ENCODE data around the gene MTCL1. TPM values are rescaled to one million over a fixed set of nuclear protein-coding genes. Genes with fewer than 3 reads are reported as not detected.

Gene MTCL1
- total RNA-seq, 1 donor from 2014 or later, result 0.50 TPM

GRCh38 chr18:8842506-8842905, 137.2 kb downstream of the MTCL1 start:
- no peak for DNase-seq (ENCODE audit: low spot score)
- Mint-ChIP-seq H3K36me3 (ENCODE audit: low read depth) (no peaks in the 10 kb centered on the region), H3K4me1 (ENCODE audit: low read depth) (no peaks in the 10 kb centered on the region), H3K9me3 (no peaks in the 10 kb centered on the region), H3K27ac (no peak overlapping the region), H3K4me3 (ENCODE audit: low read depth) (no peak overlapping the region), H3K27me3 (ENCODE audit: low read depth) (no peaks in the 10 kb centered on the region)
- intact Hi-C loops (cut with micrococcal nuclease), result no loop called here

GRCh38 chr18:8843005-8843404, 137.6 kb downstream of the MTCL1 start:
- Mint-ChIP-seq H3K9me3 (no peaks in the 10 kb centered on the region), H3K27me3 (ENCODE audit: low read depth) (no peaks in the 10 kb centered on the region), H3K36me3 (ENCODE audit: low read depth) (no peaks in the 10 kb centered on the region), H3K4me3 (ENCODE audit: low read depth) (no peak overlapping the region), H3K27ac (no peak overlapping the region), H3K4me1 (ENCODE audit: low read depth) (no peaks in the 10 kb centered on the region)
- intact Hi-C loops (cut with micrococcal nuclease), result no loop called here
- DNase-seq (ENCODE audit: low spot score), result no peak

- no peaks in the 10 kb centered on the region for H3K36me3 Mint-ChIP-seq (ENCODE audit: low read depth)
- H3K4me1 Mint-ChIP-seq (ENCODE audit: low read depth), result no peaks in the 10 kb centered on the region
- no peak overlapping the region for H3K4me3 Mint-ChIP-seq (ENCODE audit: low read depth)
- intact Hi-C loops (cut with micrococcal nuclease), result no loop called here
- no peak for DNase-seq (ENCODE audit: low spot score)
- H3K27me3 Mint-ChIP-seq (ENCODE audit: low read depth), result no peaks in the 10 kb centered on the region
- H3K9me3 Mint-ChIP-seq, result no peaks in the 10 kb centered on the region
- no peak overlapping the region for H3K27ac Mint-ChIP-seq
Measured at GRCh38 chr18:8844721-8845148, 139.4 kb downstream of the MTCL1 start.

- H3K27ac Mint-ChIP-seq, result no peak overlapping the region
- intact Hi-C loops (cut with micrococcal nuclease), result no loop called here
- H3K4me1 Mint-ChIP-seq (ENCODE audit: low read depth), result no peaks in the 10 kb centered on the region
- no peak for DNase-seq (ENCODE audit: low spot score)
- no peaks in the 10 kb centered on the region for H3K27me3 Mint-ChIP-seq (ENCODE audit: low read depth)
- H3K9me3 Mint-ChIP-seq, result no peaks in the 10 kb centered on the region
- no peaks in the 10 kb centered on the region for H3K36me3 Mint-ChIP-seq (ENCODE audit: low read depth)
- H3K4me3 Mint-ChIP-seq (ENCODE audit: low read depth), result no peak overlapping the region
Measured at GRCh38 chr18:8845506-8845905, 140.2 kb downstream of the MTCL1 start.

GRCh38 chr18:8847066-8847755, 141.9 kb downstream of the MTCL1 start:
- intact Hi-C loops (cut with micrococcal nuclease), result no loop called here
- DNase-seq (ENCODE audit: low spot score), result no peak
- Mint-ChIP-seq H3K27ac (no peak overlapping the region), H3K36me3 (ENCODE audit: low read depth) (no peaks in the 10 kb centered on the region), H3K4me1 (ENCODE audit: low read depth) (no peaks in the 10 kb centered on the region), H3K4me3 (ENCODE audit: low read depth) (no peak overlapping the region), H3K9me3 (no peaks in the 10 kb centered on the region), H3K27me3 (ENCODE audit: low read depth) (peaks cover 2% of the 10 kb centered on the region)

DNA sequence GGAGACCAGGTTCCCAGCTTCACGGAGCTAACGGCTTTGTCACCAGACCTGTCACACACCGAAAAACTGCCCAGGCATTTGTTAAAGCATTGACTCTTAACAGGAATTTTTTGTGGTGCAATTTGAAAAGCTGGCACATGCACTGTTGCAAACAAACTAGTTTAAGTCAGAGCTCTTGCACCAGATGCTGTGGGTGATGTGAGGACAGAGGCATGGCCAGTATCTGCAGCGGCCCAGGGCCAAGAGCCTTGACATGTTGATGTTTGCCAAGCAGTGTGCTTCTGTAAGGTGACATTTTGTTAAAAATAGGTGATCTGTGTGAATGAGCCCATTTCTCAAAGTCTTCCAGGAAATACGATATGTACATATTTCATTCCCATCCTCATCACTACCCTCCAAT, 142.5 kb downstream of the MTCL1 start:
- peaks cover 4% of the 10 kb centered on the region for H3K27me3 Mint-ChIP-seq (ENCODE audit: low read depth)
- no peak overlapping the region for H3K27ac Mint-ChIP-seq
- no peak for DNase-seq (ENCODE audit: low spot score)
- no peak overlapping the region for H3K4me3 Mint-ChIP-seq (ENCODE audit: low read depth)
- no peaks in the 10 kb centered on the region for H3K4me1 Mint-ChIP-seq (ENCODE audit: low read depth)
- no peaks in the 10 kb centered on the region for H3K36me3 Mint-ChIP-seq (ENCODE audit: low read depth)
- intact Hi-C loops (cut with micrococcal nuclease), result no loop called here
- H3K9me3 Mint-ChIP-seq, result no peaks in the 10 kb centered on the region

- Mint-ChIP-seq H3K9me3 (no peaks in the 10 kb centered on the region), H3K27ac (no peak overlapping the region), H3K4me3 (ENCODE audit: low read depth) (no peak overlapping the region), H3K27me3 (ENCODE audit: low read depth) (peaks cover 4% of the 10 kb centered on the region), H3K4me1 (ENCODE audit: low read depth) (no peaks in the 10 kb centered on the region), H3K36me3 (ENCODE audit: low read depth) (no peaks in the 10 kb centered on the region)
- no peak for DNase-seq (ENCODE audit: low spot score)
- intact Hi-C loops (cut with micrococcal nuclease), result no loop called here
Measured at GRCh38 chr18:8848541-8848940, 143.2 kb downstream of the MTCL1 start.

DNA sequence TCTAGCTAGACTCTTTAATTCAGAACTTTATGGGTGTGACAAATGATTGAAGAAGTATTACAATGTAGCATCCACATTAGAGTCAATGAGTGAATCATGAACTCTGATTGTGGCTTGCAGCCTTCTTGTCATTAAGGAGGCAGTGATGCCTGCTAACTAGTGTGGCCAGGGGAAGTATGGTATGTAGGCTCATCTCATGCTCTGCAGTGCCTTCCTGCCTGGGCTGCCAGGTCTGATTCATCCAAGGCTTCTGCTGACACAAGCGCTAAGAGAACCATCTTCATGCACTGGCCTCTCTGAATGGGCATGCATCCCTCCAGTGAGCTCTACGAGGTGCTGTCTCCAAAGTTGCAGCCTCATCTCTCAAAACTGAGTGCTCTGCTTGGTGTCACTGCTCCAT, 144.3 kb downstream of the MTCL1 start:
- DNase-seq (ENCODE audit: low spot score), result no peak
- Mint-ChIP-seq H3K27ac (no peak overlapping the region), H3K9me3 (no peaks in the 10 kb centered on the region), H3K4me3 (ENCODE audit: low read depth) (no peak overlapping the region), H3K4me1 (ENCODE audit: low read depth) (no peaks in the 10 kb centered on the region), H3K27me3 (ENCODE audit: low read depth) (peaks cover 6% of the 10 kb centered on the region), H3K36me3 (ENCODE audit: low read depth) (no peaks in the 10 kb centered on the region)
- intact Hi-C loops (cut with micrococcal nuclease), result no loop called here

DNA sequence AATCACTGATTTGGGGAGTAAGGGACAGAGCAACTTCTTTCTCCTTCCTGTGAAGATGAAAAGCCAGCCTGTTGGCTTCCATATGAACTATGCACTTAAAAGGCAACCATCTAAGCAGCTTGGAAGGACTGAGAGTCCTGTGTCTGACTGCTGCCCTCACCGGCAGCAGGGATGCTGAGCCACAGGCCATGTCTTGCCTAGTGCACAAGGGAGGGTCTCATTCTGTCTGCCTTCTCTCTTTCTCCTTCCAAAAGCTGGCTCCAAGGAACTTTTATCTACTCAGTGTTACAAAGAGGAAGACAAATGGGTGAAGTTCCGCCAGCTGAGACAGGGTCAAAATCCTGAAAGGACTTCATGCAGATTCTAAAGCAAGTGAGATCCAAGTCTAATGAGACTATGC, 146.3 kb downstream of the MTCL1 start:
- intact Hi-C loops (cut with micrococcal nuclease), result no loop called here
- Mint-ChIP-seq H3K36me3 (ENCODE audit: low read depth) (no peaks in the 10 kb centered on the region), H3K27me3 (ENCODE audit: low read depth) (peaks cover 6% of the 10 kb centered on the region), H3K4me3 (ENCODE audit: low read depth) (no peak overlapping the region), H3K27ac (no peak overlapping the region), H3K4me1 (ENCODE audit: low read depth) (no peaks in the 10 kb centered on the region), H3K9me3 (no peaks in the 10 kb centered on the region)
- DNase-seq (ENCODE audit: low spot score), result no peak

- intact Hi-C loops (cut with micrococcal nuclease), result no loop called here
- H3K27ac Mint-ChIP-seq, result no peak overlapping the region
Measured at GRCh38 chr18:8854550-8854949, 149.2 kb downstream of the MTCL1 start.

DNA sequence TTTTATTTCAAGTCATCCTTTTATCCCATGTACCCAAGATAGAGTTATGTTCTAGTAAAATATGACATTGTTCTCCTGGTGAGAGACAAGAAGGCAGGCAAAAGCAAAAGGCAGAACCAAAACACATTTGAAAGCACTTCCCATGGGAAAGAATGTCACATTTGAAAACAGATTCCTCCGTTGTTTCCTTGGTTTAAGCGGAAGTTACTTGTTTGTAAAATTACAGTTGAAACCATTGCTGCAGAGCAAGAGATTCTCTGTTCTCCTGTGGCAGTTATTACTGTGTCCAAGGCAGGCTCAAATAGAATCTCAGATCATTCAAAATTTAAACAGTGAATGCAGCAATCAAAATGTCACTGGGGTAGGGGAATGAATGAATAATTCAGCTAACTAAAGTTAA, 149.6 kb downstream of the MTCL1 start:
- Mint-ChIP-seq H3K27ac (no peak overlapping the region), H3K36me3 (ENCODE audit: low read depth) (no peaks in the 10 kb centered on the region), H3K4me3 (ENCODE audit: low read depth) (no peak overlapping the region), H3K27me3 (ENCODE audit: low read depth) (peaks cover 6% of the 10 kb centered on the region), H3K4me1 (ENCODE audit: low read depth) (no peaks in the 10 kb centered on the region), H3K9me3 (no peaks in the 10 kb centered on the region)
- intact Hi-C loops (cut with micrococcal nuclease), result no loop called here
- no peak for DNase-seq (ENCODE audit: low spot score)

More at GRCh38 chr18:8854550-8854949, 149.2 kb downstream of the MTCL1 start:
- Mint-ChIP-seq H3K9me3 (no peaks in the 10 kb centered on the region), H3K4me1 (ENCODE audit: low read depth) (no peaks in the 10 kb centered on the region), H3K4me3 (ENCODE audit: low read depth) (no peak overlapping the region), H3K36me3 (ENCODE audit: low read depth) (no peaks in the 10 kb centered on the region), H3K27me3 (ENCODE audit: low read depth) (peaks cover 6% of the 10 kb centered on the region)
- DNase-seq (ENCODE audit: low spot score), result no peak

- H3K9me3 Mint-ChIP-seq, result no peaks in the 10 kb centered on the region
- H3K4me3 Mint-ChIP-seq (ENCODE audit: low read depth), result no peak overlapping the region
- DNase-seq (ENCODE audit: low spot score), result no peak
- no peaks in the 10 kb centered on the region for H3K4me1 Mint-ChIP-seq (ENCODE audit: low read depth)
- intact Hi-C loops (cut with micrococcal nuclease), result no loop called here
- H3K27me3 Mint-ChIP-seq (ENCODE audit: low read depth), result peaks cover 6% of the 10 kb centered on the region
- no peaks in the 10 kb centered on the region for H3K36me3 Mint-ChIP-seq (ENCODE audit: low read depth)
- H3K27ac Mint-ChIP-seq, result no peak overlapping the region
Measured at GRCh38 chr18:8856212-8856611, 150.9 kb downstream of the MTCL1 start.

GRCh38 chr18:8856769-8857393, 151.5 kb downstream of the MTCL1 start:
- Mint-ChIP-seq H3K36me3 (ENCODE audit: low read depth) (no peaks in the 10 kb centered on the region), H3K4me3 (ENCODE audit: low read depth) (no peak overlapping the region), H3K9me3 (no peaks in the 10 kb centered on the region), H3K4me1 (ENCODE audit: low read depth) (no peaks in the 10 kb centered on the region), H3K27ac (no peak overlapping the region), H3K27me3 (ENCODE audit: low read depth) (peaks cover 4% of the 10 kb centered on the region)
- DNase-seq (ENCODE audit: low spot score), result no peak
- intact Hi-C loops (cut with micrococcal nuclease), result no loop called here
